Suprapubic skin (tissue), 4 donors: ENCODE data around the gene LGALS7. TPM values are rescaled to one million over a fixed set of nuclear protein-coding genes. Genes with fewer than 3 reads are reported as not detected.
"Not testable (repeated sequence)": the region's sequence is repeated elsewhere in the genome, so short reads cannot be mapped to it uniquely, and the experiment has no call there.

Experiments
- DNase-seq, 2 donors: peaks; one replicate each; pipeline ENCODE4 v3.0.0-alpha.2; 2019; ENCODE audit warnings: low spot score in 2 of 2
- H3K27ac ChIP-seq: fragments of 200-600 bp; sonication (generic); one replicate; pipeline ENCODE4 v1.5.1; 2019
- H3K27me3 ChIP-seq: fragments of 200-600 bp; sonication (generic); one replicate; pipeline ENCODE4 v1.5.1; 2019
- H3K36me3 ChIP-seq: fragments of 200-600 bp; sonication (generic); one replicate; pipeline ENCODE4 v1.5.1; 2019
- H3K4me1 ChIP-seq: fragments of 200-600 bp; sonication (generic); one replicate; pipeline ENCODE4 v1.5.1; 2019
- H3K4me3 ChIP-seq: fragments of 200-600 bp; sonication (generic); one replicate; pipeline ENCODE4 v1.5.1; 2019; ENCODE audit warnings: mild to moderate bottlenecking
- H3K9me3 ChIP-seq: fragments of 200-600 bp; sonication (generic); one replicate; pipeline ENCODE4 v1.5.1; 2019
- EP300 ChIP-seq: sonication (generic); formaldehyde crosslinking; IDR thresholded peaks from one replicate; pipeline ENCODE4 v1.6.1; 2017; ENCODE audit warnings: antibody characterized with exemption
- POLR2A ChIP-seq, 2 donors: fragments of 450-650 bp; IDR thresholded peaks; one replicate each; pipeline ENCODE4 v1.6.1; 2017; ENCODE audit warnings: antibody characterized with exemption in 2 of 2, mild to moderate bottlenecking in 2 of 2, moderate library complexity in 2 of 2
- POLR2AphosphoS5 ChIP-seq, 3 donors: sonication (generic); formaldehyde crosslinking; IDR thresholded peaks; one replicate each; pipeline ENCODE4 v1.6.1; 2017; ENCODE audit warnings: antibody characterized with exemption in 3 of 3
- WGBS: methylation state at CpG from one replicate; pipeline ENCODE4 v1.1.5; 2018; 5-methylcytosine and 5-hydroxymethylcytosine counted together
- total RNA-seq, 4 donors: library from RNA; depleted of rRNA; stranded (reverse); fragments of >200 nt; gene quantifications; one replicate each; pipeline ENCODE4 v1.1.0, GENCODE V29; 2016
- TF ChIP-seq, protein P1 (sequence below), 2 donors: fragments of 200-600 bp in 1 of 2; fragments of 450-650 bp in 1 of 2; sonication (generic) in 1 of 2; IDR thresholded peaks; one replicate each; pipeline ENCODE4 v1.5.1; 2016 to 2019; ENCODE audit warnings: antibody characterized with exemption in 2 of 2, mild to moderate bottlenecking in 1 of 2, moderate library complexity in 1 of 2

Gene LGALS7
- total RNA-seq, 4 donors from 2014 or later = 51.3 to 1,491 (median 446) TPM

- Histone ChIP-seq H3K4me3 (no peak overlapping the region), H3K4me1 (peaks cover 13% of the 10 kb centered on the region), H3K9me3 (no peaks in the 10 kb centered on the region), H3K27ac (no peak overlapping the region), H3K27me3 (no peaks in the 10 kb centered on the region), H3K36me3 (no peaks in the 10 kb centered on the region)
- DNase-seq = no peak
- TF ChIP-seq POLR2AphosphoS5 (IDR thresholded peaks at IDR 0.05) (no peak), POLR2A (IDR thresholded peaks at IDR 0.05) (no peak), EP300 (no peak)
- TF ChIP-seq, protein P1, sequence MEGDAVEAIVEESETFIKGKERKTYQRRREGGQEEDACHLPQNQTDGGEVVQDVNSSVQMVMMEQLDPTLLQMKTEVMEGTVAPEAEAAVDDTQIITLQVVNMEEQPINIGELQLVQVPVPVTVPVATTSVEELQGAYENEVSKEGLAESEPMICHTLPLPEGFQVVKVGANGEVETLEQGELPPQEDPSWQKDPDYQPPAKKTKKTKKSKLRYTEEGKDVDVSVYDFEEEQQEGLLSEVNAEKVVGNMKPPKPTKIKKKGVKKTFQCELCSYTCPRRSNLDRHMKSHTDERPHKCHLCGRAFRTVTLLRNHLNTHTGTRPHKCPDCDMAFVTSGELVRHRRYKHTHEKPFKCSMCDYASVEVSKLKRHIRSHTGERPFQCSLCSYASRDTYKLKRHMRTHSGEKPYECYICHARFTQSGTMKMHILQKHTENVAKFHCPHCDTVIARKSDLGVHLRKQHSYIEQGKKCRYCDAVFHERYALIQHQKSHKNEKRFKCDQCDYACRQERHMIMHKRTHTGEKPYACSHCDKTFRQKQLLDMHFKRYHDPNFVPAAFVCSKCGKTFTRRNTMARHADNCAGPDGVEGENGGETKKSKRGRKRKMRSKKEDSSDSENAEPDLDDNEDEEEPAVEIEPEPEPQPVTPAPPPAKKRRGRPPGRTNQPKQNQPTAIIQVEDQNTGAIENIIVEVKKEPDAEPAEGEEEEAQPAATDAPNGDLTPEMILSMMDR (IDR thresholded peaks at IDR 0.05) = no peak
- WGBS = 100% methylated on average over 7 of the region's 7 CpGs
Observed at GRCh38 chr19:38785187-38785699, 11.9 kb upstream of the LGALS7 start.

DNA sequence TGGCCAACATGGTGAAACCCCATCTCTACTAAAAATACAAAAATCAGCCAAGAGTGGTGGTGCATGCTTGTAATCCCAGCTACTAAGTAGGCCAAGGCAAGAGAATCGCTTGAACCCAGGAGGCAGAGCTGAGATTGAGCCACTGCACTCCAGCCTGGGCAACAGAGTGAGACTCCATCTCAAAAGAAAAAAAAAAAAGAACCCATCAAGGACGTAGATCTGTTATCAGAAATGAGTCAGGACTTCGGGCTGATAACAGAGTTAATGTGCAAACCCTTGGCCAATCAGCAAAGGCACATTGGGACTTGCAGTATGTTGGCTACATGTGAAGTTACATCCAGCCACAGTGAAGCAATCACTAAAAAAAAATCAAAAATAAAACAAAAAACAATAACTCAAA lies 10.9 kb upstream of the LGALS7 start:
- no peak for TF ChIP-seq POLR2A (IDR thresholded peaks at IDR 0.05)
- TF ChIP-seq, protein P1 (IDR thresholded peaks at IDR 0.05) = no peak
- no peak for TF ChIP-seq POLR2AphosphoS5 (IDR thresholded peaks at IDR 0.05)
- no peak for TF ChIP-seq EP300
- 58% methylated on average over 3 of the region's 3 CpGs for WGBS
- H3K4me1 ChIP-seq = peaks cover 13% of the 10 kb centered on the region

GRCh38 chr19:38782212-38782611 lies 8.9 kb upstream of the LGALS7 start:
- H3K27me3 ChIP-seq, H3K9me3 ChIP-seq, H3K36me3 ChIP-seq, DNase-seq, H3K4me3 ChIP-seq, H3K27ac ChIP-seq, H3K4me1 ChIP-seq: not testable (repeated sequence)
- 90% methylated on average over 13 of the region's 13 CpGs for WGBS

More for the DNA sequence above, 10.9 kb upstream of the LGALS7 start:
- H3K9me3 ChIP-seq = no peaks in the 10 kb centered on the region
- no peak overlapping the region for H3K4me3 ChIP-seq
- no peaks in the 10 kb centered on the region for H3K36me3 ChIP-seq
- no peak overlapping the region for H3K27ac ChIP-seq
- H3K27me3 ChIP-seq = no peaks in the 10 kb centered on the region
- DNase-seq = no peak

DNA sequence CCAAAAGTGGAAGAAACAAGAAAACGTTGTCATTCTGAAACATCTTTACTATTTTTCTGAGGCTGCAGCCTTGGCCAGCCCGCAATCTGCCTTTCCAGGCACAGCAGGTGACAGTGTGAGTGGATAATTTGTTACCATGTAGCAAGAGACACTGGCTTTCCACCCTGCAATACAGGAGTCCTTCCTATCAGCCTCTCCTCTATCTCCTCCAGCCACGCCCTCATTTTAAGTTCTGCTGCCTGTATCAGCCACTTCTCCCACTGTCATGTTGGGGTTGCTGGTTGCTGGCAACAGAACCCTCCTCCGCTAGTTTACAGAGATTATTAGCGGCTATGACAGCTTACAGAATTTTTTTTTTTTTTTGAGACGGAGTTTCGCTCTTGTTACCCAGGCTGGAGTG lies 7.7 kb upstream of the LGALS7 start:
- TF ChIP-seq EP300 (no peak), POLR2AphosphoS5 (IDR thresholded peaks at IDR 0.05) (no peak), POLR2A (IDR thresholded peaks at IDR 0.05) (no peak)
- TF ChIP-seq, protein P1 (IDR thresholded peaks at IDR 0.05) = no peak

DNA sequence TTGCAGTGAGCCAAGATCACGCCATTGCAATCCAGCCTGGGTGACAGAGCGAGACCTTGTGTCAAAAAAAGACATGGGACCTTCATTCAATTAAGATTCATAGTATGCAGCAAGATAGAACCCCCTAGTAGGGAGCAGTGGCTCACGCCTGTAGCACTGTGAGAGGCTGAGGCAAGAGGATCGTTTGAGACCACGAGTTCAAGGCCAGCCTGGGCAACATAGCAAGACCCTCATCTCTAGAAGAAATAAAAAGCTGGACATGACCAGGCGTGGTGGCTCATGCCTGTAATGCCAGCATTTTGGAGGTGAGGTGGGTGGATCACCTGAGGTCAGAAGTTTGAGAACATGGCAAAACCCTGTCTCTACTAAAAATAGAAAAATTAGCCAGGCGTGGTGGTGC lies 7.1 kb upstream of the LGALS7 start:
- H3K27ac ChIP-seq = no peak overlapping the region
- H3K9me3 ChIP-seq = no peaks in the 10 kb centered on the region
- TF ChIP-seq POLR2AphosphoS5 (IDR thresholded peaks at IDR 0.05) (no peak), POLR2A (IDR thresholded peaks at IDR 0.05) (no peak), EP300 (no peak)
- TF ChIP-seq, protein P1 (IDR thresholded peaks at IDR 0.05) = no peak
- no peak for DNase-seq
- no peaks in the 10 kb centered on the region for H3K27me3 ChIP-seq
- no peaks in the 10 kb centered on the region for H3K36me3 ChIP-seq
- WGBS = 74% methylated on average over 7 of the region's 7 CpGs
- H3K4me3 ChIP-seq = no peak overlapping the region
- peaks cover 4% of the 10 kb centered on the region for H3K4me1 ChIP-seq

More for the DNA sequence above, 7.7 kb upstream of the LGALS7 start:
- no peak overlapping the region for H3K4me3 ChIP-seq
- H3K27ac ChIP-seq = no peak overlapping the region
- no peaks in the 10 kb centered on the region for H3K9me3 ChIP-seq
- no peak for DNase-seq
- 71% methylated on average over 7 of the region's 7 CpGs for WGBS
- H3K4me1 ChIP-seq = no peaks in the 10 kb centered on the region
- H3K36me3 ChIP-seq = no peaks in the 10 kb centered on the region
- H3K27me3 ChIP-seq = no peaks in the 10 kb centered on the region

DNA sequence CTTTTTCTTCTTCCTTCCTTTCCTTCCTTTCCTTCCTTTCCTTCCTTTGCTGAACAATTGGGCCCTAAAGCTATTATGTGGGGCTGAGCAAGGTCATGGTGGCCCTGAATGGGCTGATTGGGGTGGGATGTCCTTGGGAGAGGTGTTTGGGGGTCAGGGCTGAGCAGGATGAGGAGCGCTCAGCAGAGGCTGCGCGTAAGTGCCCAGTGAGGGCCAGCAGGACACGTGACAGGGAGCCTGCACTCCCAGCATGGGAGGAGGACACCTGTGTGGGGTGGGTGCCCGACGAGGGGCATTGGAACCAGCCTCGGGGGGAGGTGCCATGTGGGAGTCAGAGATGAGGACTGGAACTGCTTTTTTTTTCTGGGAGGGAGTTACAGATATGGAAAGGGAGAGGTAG lies 5.4 kb upstream of the LGALS7 start:
- no peaks in the 10 kb centered on the region for H3K27me3 ChIP-seq
- no peak overlapping the region for H3K4me3 ChIP-seq
- no peak overlapping the region for H3K27ac ChIP-seq
- TF ChIP-seq EP300 (no peak), POLR2A (IDR thresholded peaks at IDR 0.05) (no peak), POLR2AphosphoS5 (IDR thresholded peaks at IDR 0.05) (no peak)
- TF ChIP-seq, protein P1 (IDR thresholded peaks at IDR 0.05) = no peak
- no peak for DNase-seq
- WGBS = 59% methylated on average over 7 of the region's 7 CpGs
- no peaks in the 10 kb centered on the region for H3K9me3 ChIP-seq
- H3K36me3 ChIP-seq = no peaks in the 10 kb centered on the region
- H3K4me1 ChIP-seq = peaks cover 21% of the 10 kb centered on the region
